ENCODE measurements around the gene LRBA.
"Not testable (repeated sequence)": the region's sequence is repeated elsewhere in the genome, so short reads cannot be mapped to it uniquely, and the experiment has no call there.

The LRBA gene

DNA sequence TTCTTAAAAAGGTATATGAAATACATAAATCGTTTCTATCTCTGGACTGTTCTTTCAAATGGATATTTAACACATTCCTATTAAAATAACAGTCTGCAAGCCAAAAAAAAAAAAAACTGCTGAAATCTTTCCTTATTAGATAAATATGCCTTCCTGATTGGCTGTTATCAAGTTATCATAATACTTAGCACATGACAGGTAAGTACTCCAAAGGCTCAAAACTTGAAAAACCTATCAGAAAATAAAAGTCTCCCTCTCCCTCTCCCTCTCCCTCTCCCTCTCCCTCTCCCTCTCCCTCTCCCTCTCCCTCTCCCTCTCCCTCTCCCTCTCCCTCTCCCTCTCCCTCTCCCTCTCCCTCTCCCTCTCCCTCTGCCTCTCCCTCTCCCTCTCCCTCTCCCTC is 356.8 kb downstream of the LRBA start:
- not testable (repeated sequence) for H3K36me3 ChIP-seq (ENCODE audit: control insufficient read depth, insufficient read depth, low read length); DNase-seq (ENCODE audit: low read depth, low spot score); H3K4me3 ChIP-seq (ENCODE audit: low read length); H3K27ac ChIP-seq (ENCODE audit: low read length); H3K4me1 ChIP-seq (ENCODE audit: control insufficient read depth, insufficient read depth, low read length); H3K27me3 ChIP-seq (ENCODE audit: control insufficient read depth, insufficient read depth, low read length); H3K9me3 ChIP-seq (ENCODE audit: control insufficient read depth, insufficient read depth, low read length)
- no CpG with 5 or more reads among the region's 1 CpG for WGBS (ENCODE audit: insufficient coverage, insufficient read length)

DNA sequence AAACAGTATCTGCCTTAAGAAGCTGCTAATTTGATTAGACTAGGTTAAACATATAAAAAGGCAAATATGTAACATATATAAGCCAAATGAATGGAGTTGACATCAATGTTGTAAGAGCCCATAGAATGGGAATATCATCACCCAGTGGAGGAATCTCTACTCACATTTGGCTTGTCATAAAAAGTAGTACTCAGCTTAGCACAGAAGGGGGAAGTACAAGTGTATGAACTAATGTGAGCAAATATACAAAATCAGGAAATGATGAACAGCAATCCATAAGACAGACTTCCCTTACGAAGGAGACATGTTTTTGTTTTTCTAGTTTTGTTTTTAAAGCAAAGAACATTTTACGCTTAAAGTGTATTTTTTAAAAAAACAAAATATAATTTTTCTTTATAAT is 358.2 kb downstream of the LRBA start:
- no peak for DNase-seq (ENCODE audit: low read depth, low spot score)
- Histone ChIP-seq H3K9me3 (ENCODE audit: control insufficient read depth, insufficient read depth, low read length) (no peaks in the 10 kb centered on the region), H3K36me3 (ENCODE audit: control insufficient read depth, insufficient read depth, low read length) (no peaks in the 10 kb centered on the region), H3K27ac (ENCODE audit: low read length) (no peak overlapping the region), H3K4me3 (ENCODE audit: low read length) (no peak overlapping the region), H3K27me3 (ENCODE audit: control insufficient read depth, insufficient read depth, low read length) (no peaks in the 10 kb centered on the region), H3K4me1 (ENCODE audit: control insufficient read depth, insufficient read depth, low read length) (no peaks in the 10 kb centered on the region)
- no CpG with 5 or more reads among the region's 2 CpGs for WGBS (ENCODE audit: insufficient coverage, insufficient read length)

GRCh38 chr4:150650751-150651150 is 364.3 kb downstream of the LRBA start:
- H3K9me3 ChIP-seq (ENCODE audit: control insufficient read depth, insufficient read depth, low read length) = no peaks in the 10 kb centered on the region
- no peaks in the 10 kb centered on the region for H3K4me1 ChIP-seq (ENCODE audit: control insufficient read depth, insufficient read depth, low read length)
- H3K4me3 ChIP-seq (ENCODE audit: low read length) = no peak overlapping the region
- H3K36me3 ChIP-seq (ENCODE audit: control insufficient read depth, insufficient read depth, low read length) = no peaks in the 10 kb centered on the region
- no peak for DNase-seq (ENCODE audit: low read depth, low spot score)
- H3K27me3 ChIP-seq (ENCODE audit: control insufficient read depth, insufficient read depth, low read length) = no peaks in the 10 kb centered on the region
- H3K27ac ChIP-seq (ENCODE audit: low read length) = no peak overlapping the region
- no CpG with 5 or more reads among the region's 1 CpG for WGBS (ENCODE audit: insufficient coverage, insufficient read length)

GRCh38 chr4:150648123-150648522 is 367.0 kb downstream of the LRBA start:
- H3K4me3 ChIP-seq (ENCODE audit: low read length) = no peak overlapping the region
- no CpG with 5 or more reads among the region's 3 CpGs for WGBS (ENCODE audit: insufficient coverage, insufficient read length)
- H3K27me3 ChIP-seq (ENCODE audit: control insufficient read depth, insufficient read depth, low read length) = no peaks in the 10 kb centered on the region
- no peaks in the 10 kb centered on the region for H3K36me3 ChIP-seq (ENCODE audit: control insufficient read depth, insufficient read depth, low read length)
- no peak for DNase-seq (ENCODE audit: low read depth, low spot score)
- no peaks in the 10 kb centered on the region for H3K4me1 ChIP-seq (ENCODE audit: control insufficient read depth, insufficient read depth, low read length)
- no peaks in the 10 kb centered on the region for H3K9me3 ChIP-seq (ENCODE audit: control insufficient read depth, insufficient read depth, low read length)
- H3K27ac ChIP-seq (ENCODE audit: low read length) = no peak overlapping the region

DNA sequence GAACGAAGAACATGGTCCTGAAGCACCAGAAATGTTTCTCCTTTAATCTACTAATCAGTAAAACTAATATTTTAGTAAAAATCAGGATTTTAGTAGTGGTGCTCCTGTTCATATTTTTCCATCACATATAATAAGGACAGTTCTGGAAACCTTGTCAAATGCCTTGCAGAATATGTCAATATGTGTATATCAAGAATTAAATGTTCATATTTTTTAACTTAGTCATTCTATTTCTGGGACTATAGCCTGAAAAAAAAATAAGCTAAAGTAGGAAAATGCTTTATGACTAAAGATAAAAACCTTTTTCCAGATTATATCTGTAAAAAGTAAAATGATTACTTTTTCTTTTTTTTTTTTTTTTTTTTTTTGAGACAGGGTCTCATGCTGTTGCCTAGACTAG is 368.1 kb downstream of the LRBA start:
- no peaks in the 10 kb centered on the region for H3K9me3 ChIP-seq (ENCODE audit: control insufficient read depth, insufficient read depth, low read length)
- no peak overlapping the region for H3K27ac ChIP-seq (ENCODE audit: low read length)
- no peaks in the 10 kb centered on the region for H3K4me1 ChIP-seq (ENCODE audit: control insufficient read depth, insufficient read depth, low read length)
- H3K4me3 ChIP-seq (ENCODE audit: low read length) = no peak overlapping the region
- DNase-seq (ENCODE audit: low read depth, low spot score) = no peak
- no CpG with 5 or more reads among the region's 1 CpG for WGBS (ENCODE audit: insufficient coverage, insufficient read length)
- H3K36me3 ChIP-seq (ENCODE audit: control insufficient read depth, insufficient read depth, low read length) = no peaks in the 10 kb centered on the region
- H3K27me3 ChIP-seq (ENCODE audit: control insufficient read depth, insufficient read depth, low read length) = no peaks in the 10 kb centered on the region

GRCh38 chr4:150641612-150642011 is 373.5 kb downstream of the LRBA start:
- no peak for DNase-seq (ENCODE audit: low read depth, low spot score)
- Histone ChIP-seq H3K27ac (ENCODE audit: low read length) (no peak overlapping the region), H3K4me3 (ENCODE audit: low read length) (no peak overlapping the region), H3K4me1 (ENCODE audit: control insufficient read depth, insufficient read depth, low read length) (no peaks in the 10 kb centered on the region), H3K36me3 (ENCODE audit: control insufficient read depth, insufficient read depth, low read length) (no peaks in the 10 kb centered on the region), H3K27me3 (ENCODE audit: control insufficient read depth, insufficient read depth, low read length) (no peaks in the 10 kb centered on the region), H3K9me3 (ENCODE audit: control insufficient read depth, insufficient read depth, low read length) (no peaks in the 10 kb centered on the region)

- H3K4me1 ChIP-seq (ENCODE audit: control insufficient read depth, insufficient read depth, low read length) = no peaks in the 10 kb centered on the region
- no peaks in the 10 kb centered on the region for H3K36me3 ChIP-seq (ENCODE audit: control insufficient read depth, insufficient read depth, low read length)
- no peaks in the 10 kb centered on the region for H3K9me3 ChIP-seq (ENCODE audit: control insufficient read depth, insufficient read depth, low read length)
- DNase-seq (ENCODE audit: low read depth, low spot score) = no peak
- no peaks in the 10 kb centered on the region for H3K27me3 ChIP-seq (ENCODE audit: control insufficient read depth, insufficient read depth, low read length)
- H3K27ac ChIP-seq (ENCODE audit: low read length) = no peak overlapping the region
- H3K4me3 ChIP-seq (ENCODE audit: low read length) = no peak overlapping the region
These were observed 382.4 kb downstream of the LRBA start for GRCh38 chr4:150632639-150633038.

GRCh38 chr4:150628073-150628472 is 387.0 kb downstream of the LRBA start:
- Histone ChIP-seq H3K27ac (ENCODE audit: low read length) (no peak overlapping the region), H3K9me3 (ENCODE audit: control insufficient read depth, insufficient read depth, low read length) (no peaks in the 10 kb centered on the region), H3K27me3 (ENCODE audit: control insufficient read depth, insufficient read depth, low read length) (no peaks in the 10 kb centered on the region), H3K36me3 (ENCODE audit: control insufficient read depth, insufficient read depth, low read length) (no peaks in the 10 kb centered on the region), H3K4me3 (ENCODE audit: low read length) (no peak overlapping the region), H3K4me1 (ENCODE audit: control insufficient read depth, insufficient read depth, low read length) (no peaks in the 10 kb centered on the region)
- WGBS (ENCODE audit: insufficient coverage, insufficient read length) = no CpG with 5 or more reads among the region's 2 CpGs
- DNase-seq (ENCODE audit: low read depth, low spot score) = no peak

GRCh38 chr4:150625033-150625432 is 390.1 kb downstream of the LRBA start:
- no peaks in the 10 kb centered on the region for H3K9me3 ChIP-seq (ENCODE audit: control insufficient read depth, insufficient read depth, low read length)
- no peak overlapping the region for H3K4me3 ChIP-seq (ENCODE audit: low read length)
- DNase-seq (ENCODE audit: low read depth, low spot score) = no peak
- no peaks in the 10 kb centered on the region for H3K4me1 ChIP-seq (ENCODE audit: control insufficient read depth, insufficient read depth, low read length)
- no peaks in the 10 kb centered on the region for H3K27me3 ChIP-seq (ENCODE audit: control insufficient read depth, insufficient read depth, low read length)
- H3K27ac ChIP-seq (ENCODE audit: low read length) = no peak overlapping the region
- H3K36me3 ChIP-seq (ENCODE audit: control insufficient read depth, insufficient read depth, low read length) = no peaks in the 10 kb centered on the region
- WGBS (ENCODE audit: insufficient coverage, insufficient read length) = no CpG with 5 or more reads among the region's 2 CpGs

DNA sequence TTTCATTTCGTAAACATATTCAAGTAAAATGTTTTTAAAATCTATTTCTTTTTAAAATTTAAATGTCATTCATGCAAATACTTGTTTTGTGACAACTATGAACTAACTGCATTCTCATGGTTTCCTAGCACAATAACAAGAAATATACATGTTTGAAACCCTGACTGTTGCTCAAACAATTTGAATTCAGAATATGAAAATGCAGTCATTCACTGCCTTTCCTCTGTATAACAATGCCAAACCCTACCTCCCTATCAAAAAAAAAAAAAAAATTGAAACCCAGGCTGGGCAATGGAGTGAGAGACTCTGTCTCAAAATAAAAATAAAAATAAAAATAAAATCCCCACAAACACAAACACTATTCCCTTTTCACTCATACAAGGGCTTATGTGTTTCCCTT is 391.0 kb downstream of the LRBA start:
- no CpG with 5 or more reads among the region's 1 CpG for WGBS (ENCODE audit: insufficient coverage, insufficient read length)
- Histone ChIP-seq H3K4me3 (ENCODE audit: low read length) (no peak overlapping the region), H3K4me1 (ENCODE audit: control insufficient read depth, insufficient read depth, low read length) (no peaks in the 10 kb centered on the region), H3K36me3 (ENCODE audit: control insufficient read depth, insufficient read depth, low read length) (no peaks in the 10 kb centered on the region), H3K9me3 (ENCODE audit: control insufficient read depth, insufficient read depth, low read length) (no peaks in the 10 kb centered on the region), H3K27ac (ENCODE audit: low read length) (no peak overlapping the region), H3K27me3 (ENCODE audit: control insufficient read depth, insufficient read depth, low read length) (no peaks in the 10 kb centered on the region)
- no peak for DNase-seq (ENCODE audit: low read depth, low spot score)

- H3K27ac ChIP-seq (ENCODE audit: low read length) = no peak overlapping the region
- no peaks in the 10 kb centered on the region for H3K27me3 ChIP-seq (ENCODE audit: control insufficient read depth, insufficient read depth, low read length)
- no peak for DNase-seq (ENCODE audit: low read depth, low spot score)
- H3K4me1 ChIP-seq (ENCODE audit: control insufficient read depth, insufficient read depth, low read length) = no peaks in the 10 kb centered on the region
- H3K9me3 ChIP-seq (ENCODE audit: control insufficient read depth, insufficient read depth, low read length) = no peaks in the 10 kb centered on the region
- no peak overlapping the region for H3K4me3 ChIP-seq (ENCODE audit: low read length)
- WGBS (ENCODE audit: insufficient coverage, insufficient read length) = no CpG with 5 or more reads among the region's 1 CpG
- H3K36me3 ChIP-seq (ENCODE audit: control insufficient read depth, insufficient read depth, low read length) = no peaks in the 10 kb centered on the region
These were observed 396.0 kb downstream of the LRBA start for GRCh38 chr4:150619042-150619441.
